Measurements from ENCODE around the gene PROSER2.

PROSER2 gene

DNA sequence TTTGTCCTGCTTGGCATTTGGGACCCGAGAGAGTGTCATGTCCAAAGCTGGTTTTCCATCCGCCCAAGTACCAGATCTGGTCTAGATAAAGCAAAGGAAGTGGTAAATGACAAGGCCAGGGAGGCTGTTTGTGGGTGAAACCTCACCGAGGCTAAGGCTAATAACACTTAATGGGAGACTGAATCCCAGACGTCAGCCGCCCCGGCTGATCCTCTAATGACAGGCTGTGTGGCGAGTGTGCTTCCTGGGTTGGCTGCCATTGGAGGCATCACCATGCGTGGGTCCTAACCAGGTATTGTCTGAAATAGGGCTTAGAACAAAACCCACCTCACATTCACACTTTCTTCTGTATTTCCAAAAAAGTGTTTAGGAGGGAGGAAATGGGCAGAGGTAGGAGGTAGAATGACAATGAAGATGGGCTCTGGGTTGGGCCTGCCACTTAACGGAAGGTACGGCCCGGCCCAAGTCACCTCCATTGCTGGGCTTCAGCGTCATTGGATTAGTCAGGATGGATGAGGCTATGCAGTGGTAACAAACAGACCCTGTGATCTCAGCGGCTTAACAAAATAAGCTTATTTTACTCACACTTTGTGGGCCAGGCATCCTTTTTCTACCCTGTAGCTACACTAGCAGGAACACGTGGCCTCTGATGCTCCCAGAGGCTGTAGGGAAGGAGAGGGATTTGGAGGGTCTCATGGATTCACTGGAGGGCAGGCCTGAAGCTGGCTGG is 59.7 kb downstream of the PROSER2 start:
- Histone ChIP-seq H2AFZ (ENCODE audit: low read depth, low read length, severe bottlenecking) (no peak overlapping the region), H3F3A (ENCODE audit: insufficient read depth) (no peaks in the 10 kb centered on the region), H3K9ac (ENCODE audit: low read length) (no peak overlapping the region), H3K36me3 (ENCODE audit: low read length) (no peaks in the 10 kb centered on the region), H3K4me2 (ENCODE audit: low read depth, low read length, poor library complexity, severe bottlenecking) (no peak overlapping the region), H4K20me1 (ENCODE audit: low read depth, low read length) (no peaks in the 10 kb centered on the region), H3K9me2 (replicated peaks; ENCODE audit: insufficient read depth, low read length) (no peaks in the 10 kb centered on the region), H3K27me3 (ENCODE audit: low read length) (no peaks in the 10 kb centered on the region), H3K27ac (ENCODE audit: low read depth, low read length) (no peak overlapping the region), H3K4me3 (ENCODE audit: insufficient read depth, low read length, poor library complexity, severe bottlenecking) (no peak overlapping the region), H3K9me3 (ENCODE audit: insufficient read depth, low read length) (no peaks in the 10 kb centered on the region), H3K79me2 (ENCODE audit: insufficient read depth, low read length) (no peaks in the 10 kb centered on the region)
- TF ChIP-seq EZH2phosphoT487 (conservative IDR thresholded peaks at IDR 0.05; ENCODE audit: low read length), result no peak
- TF ChIP-seq, protein P1, sequence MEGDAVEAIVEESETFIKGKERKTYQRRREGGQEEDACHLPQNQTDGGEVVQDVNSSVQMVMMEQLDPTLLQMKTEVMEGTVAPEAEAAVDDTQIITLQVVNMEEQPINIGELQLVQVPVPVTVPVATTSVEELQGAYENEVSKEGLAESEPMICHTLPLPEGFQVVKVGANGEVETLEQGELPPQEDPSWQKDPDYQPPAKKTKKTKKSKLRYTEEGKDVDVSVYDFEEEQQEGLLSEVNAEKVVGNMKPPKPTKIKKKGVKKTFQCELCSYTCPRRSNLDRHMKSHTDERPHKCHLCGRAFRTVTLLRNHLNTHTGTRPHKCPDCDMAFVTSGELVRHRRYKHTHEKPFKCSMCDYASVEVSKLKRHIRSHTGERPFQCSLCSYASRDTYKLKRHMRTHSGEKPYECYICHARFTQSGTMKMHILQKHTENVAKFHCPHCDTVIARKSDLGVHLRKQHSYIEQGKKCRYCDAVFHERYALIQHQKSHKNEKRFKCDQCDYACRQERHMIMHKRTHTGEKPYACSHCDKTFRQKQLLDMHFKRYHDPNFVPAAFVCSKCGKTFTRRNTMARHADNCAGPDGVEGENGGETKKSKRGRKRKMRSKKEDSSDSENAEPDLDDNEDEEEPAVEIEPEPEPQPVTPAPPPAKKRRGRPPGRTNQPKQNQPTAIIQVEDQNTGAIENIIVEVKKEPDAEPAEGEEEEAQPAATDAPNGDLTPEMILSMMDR (IDR thresholded peaks at IDR 0.05; ENCODE audit: insufficient read depth, low read length, poor library complexity, severe bottlenecking), result no peak

GRCh38 chr10:11884706-11885423 is 61.7 kb downstream of the PROSER2 start:
- H3K9me2 ChIP-seq (replicated peaks; ENCODE audit: insufficient read depth, low read length), result no peaks in the 10 kb centered on the region
- no peak overlapping the region for H3K4me3 ChIP-seq (ENCODE audit: insufficient read depth, low read length, poor library complexity, severe bottlenecking)
- no peaks in the 10 kb centered on the region for H3K79me2 ChIP-seq (ENCODE audit: insufficient read depth, low read length)
- no peaks in the 10 kb centered on the region for H3K9me3 ChIP-seq (ENCODE audit: insufficient read depth, low read length)
- no peak overlapping the region for H3K9ac ChIP-seq (ENCODE audit: low read length)
- H3K27ac ChIP-seq (ENCODE audit: low read depth, low read length), result no peak overlapping the region
- H4K20me1 ChIP-seq (ENCODE audit: low read depth, low read length), result no peaks in the 10 kb centered on the region
- TF ChIP-seq, protein P1 (IDR thresholded peaks at IDR 0.05; ENCODE audit: insufficient read depth, low read length, poor library complexity, severe bottlenecking), result no peak
- TF ChIP-seq EZH2phosphoT487 (conservative IDR thresholded peaks at IDR 0.05; ENCODE audit: low read length), result no peak
- H3K27me3 ChIP-seq (ENCODE audit: low read length), result no peaks in the 10 kb centered on the region
- H3K36me3 ChIP-seq (ENCODE audit: low read length), result no peaks in the 10 kb centered on the region
- H3F3A ChIP-seq (ENCODE audit: insufficient read depth), result no peaks in the 10 kb centered on the region
- no peak overlapping the region for H3K4me2 ChIP-seq (ENCODE audit: low read depth, low read length, poor library complexity, severe bottlenecking)
- no peak overlapping the region for H2AFZ ChIP-seq (ENCODE audit: low read depth, low read length, severe bottlenecking)

GRCh38 chr10:11885437-11886137 is 62.4 kb downstream of the PROSER2 start:
- Histone ChIP-seq H3K9me3 (ENCODE audit: insufficient read depth, low read length) (no peaks in the 10 kb centered on the region), H4K20me1 (ENCODE audit: low read depth, low read length) (no peaks in the 10 kb centered on the region), H3K27ac (ENCODE audit: low read depth, low read length) (no peak overlapping the region), H3K27me3 (ENCODE audit: low read length) (no peaks in the 10 kb centered on the region), H3F3A (ENCODE audit: insufficient read depth) (no peaks in the 10 kb centered on the region), H3K4me2 (ENCODE audit: low read depth, low read length, poor library complexity, severe bottlenecking) (no peak overlapping the region), H3K36me3 (ENCODE audit: low read length) (no peaks in the 10 kb centered on the region), H3K79me2 (ENCODE audit: insufficient read depth, low read length) (no peaks in the 10 kb centered on the region), H2AFZ (ENCODE audit: low read depth, low read length, severe bottlenecking) (no peak overlapping the region), H3K4me3 (ENCODE audit: insufficient read depth, low read length, poor library complexity, severe bottlenecking) (no peak overlapping the region), H3K9me2 (replicated peaks; ENCODE audit: insufficient read depth, low read length) (no peaks in the 10 kb centered on the region), H3K9ac (ENCODE audit: low read length) (no peak overlapping the region)
- TF ChIP-seq, protein P1 (IDR thresholded peaks at IDR 0.05; ENCODE audit: insufficient read depth, low read length, poor library complexity, severe bottlenecking), result no peak
- no peak for TF ChIP-seq EZH2phosphoT487 (conservative IDR thresholded peaks at IDR 0.05; ENCODE audit: low read length)
